IMR-90 (cell line): ENCODE data around the gene ASB5. TPM values are rescaled to one million over a fixed set of nuclear protein-coding genes. Genes with fewer than 3 reads are reported as not detected.

Source experiments
- ATAC-seq: fragments of 200-7000 bp; cut with Tn5 transposase; 2 replicates; pipeline ENCODE4 v1.9.1; 2020; ENCODE audit warnings: low read depth, mild to moderate bottlenecking, moderate library complexity
- BruUV-seq: library from RNA; stranded (reverse); fragments of 400-500 nt; replicated peaks from 2 replicates; lab custom pipeline; 2021; lab: Mats Ljungman, UMichigan
- CTCF ChIA-PET: fragments of 300-600 bp; formaldehyde crosslinking; extraction: SDS; loops from one replicate; lab custom pipeline; 2021; ENCODE audit warnings: antibody characterized with exemption; lab: Yijun Ruan, JAX
- POLR2A ChIA-PET: fragments of 300-600 bp; sonication (Branson Sonifier 250); formaldehyde crosslinking; loops from one replicate; lab custom pipeline; 2022; ENCODE audit warnings: antibody characterized with exemption; ENCODE audit not compliant: unreplicated experiment; lab: Charles Lee
- DNase-seq: peaks from one replicate; pipeline ENCODE4 v3.0.0; 2013
- H2AFZ ChIP-seq: replicated peaks from 2 replicates; pipeline ENCODE3; 2013; ENCODE audit warnings: low read length, mild to moderate bottlenecking; ENCODE audit not compliant: poor library complexity
- H2AK5ac ChIP-seq: 2 replicates; pipeline ENCODE4 v1.6.1; 2013; ENCODE audit warnings: low read depth, low read length, inconsistent platforms
- H2AK9ac ChIP-seq: replicated peaks from 2 replicates; pipeline ENCODE3; 2013; ENCODE audit warnings: mild to moderate bottlenecking, low read depth, low read length, moderate library complexity; ENCODE audit not compliant: poor library complexity
- H2BK120ac ChIP-seq: 2 replicates; pipeline ENCODE4 v1.6.1; 2013; ENCODE audit warnings: low read depth, low read length, inconsistent platforms
- H2BK15ac ChIP-seq: 3 replicates; pipeline ENCODE4 v1.6.1; 2013; ENCODE audit warnings: low read depth, low read length, inconsistent platforms
- H2BK20ac ChIP-seq: 2 replicates; pipeline ENCODE4 v1.6.1; 2013; ENCODE audit warnings: low read depth, mild to moderate bottlenecking, inconsistent platforms, low read length, moderate library complexity
- H2BK5ac ChIP-seq: 2 replicates; pipeline ENCODE4 v1.6.1; 2013; ENCODE audit warnings: mild to moderate bottlenecking, low read depth, low read length, inconsistent platforms; ENCODE audit not compliant: poor library complexity, severe bottlenecking
- H3K14ac ChIP-seq: replicated peaks from 2 replicates; pipeline ENCODE4 v1.6.1; 2013; ENCODE audit warnings: low read depth, low read length, inconsistent platforms
- H3K18ac ChIP-seq: 2 replicates; pipeline ENCODE4 v1.6.1; 2013; ENCODE audit warnings: low read depth, low read length, control low read depth
- H3K23ac ChIP-seq: 2 replicates; pipeline ENCODE4 v1.6.1; 2013; ENCODE audit warnings: low read depth, low read length, inconsistent platforms
- H3K27ac ChIP-seq: 2 replicates; pipeline ENCODE4 v1.5.1; 2013; ENCODE audit warnings: mild to moderate bottlenecking, control low read depth, low read length; ENCODE audit not compliant: insufficient read depth
- H3K27me3 ChIP-seq: 2 replicates; pipeline ENCODE4 v1.6.1; 2013; ENCODE audit warnings: low read length; ENCODE audit not compliant: control insufficient read depth, insufficient read depth
- H3K36me3 ChIP-seq: 2 replicates; pipeline ENCODE4 v1.6.1; 2013; ENCODE audit warnings: low read length, mixed read lengths; ENCODE audit not compliant: control insufficient read depth, insufficient read depth
- H3K4ac ChIP-seq: 2 replicates; pipeline ENCODE4 v1.6.1; 2013; ENCODE audit warnings: low read depth, low read length, inconsistent platforms
- H3K4me1 ChIP-seq: 2 replicates; pipeline ENCODE4 v1.6.1; 2013; ENCODE audit warnings: low read length, mixed read lengths; ENCODE audit not compliant: control insufficient read depth, insufficient read depth
- H3K4me2 ChIP-seq: 2 replicates; pipeline ENCODE4 v1.6.1; 2013; ENCODE audit warnings: low read depth, mild to moderate bottlenecking, control low read depth, low read length, moderate library complexity
- H3K4me3 ChIP-seq: 2 replicates; pipeline ENCODE4 v1.5.1; 2013; ENCODE audit warnings: low read depth, mild to moderate bottlenecking, control low read depth, low read length, moderate library complexity; ENCODE audit not compliant: insufficient read depth
- H3K56ac ChIP-seq: 2 replicates; pipeline ENCODE4 v1.6.1; 2013; ENCODE audit warnings: low read length, inconsistent platforms; ENCODE audit not compliant: insufficient read depth; ENCODE audit errors: extremely low read depth
- H3K79me1 ChIP-seq, 2 experiments: 2 replicates each; pipeline ENCODE4 v1.6.1; 2013; ENCODE audit warnings: low read length in 2 of 2, inconsistent platforms in 1 of 2, low read depth in 1 of 2
- H3K9ac ChIP-seq: 2 replicates; pipeline ENCODE4 v1.6.1; 2013; ENCODE audit warnings: low read depth, low read length, control low read depth
- H3K9me1 ChIP-seq: 2 replicates; pipeline ENCODE4 v1.6.1; 2013; ENCODE audit warnings: low read length, inconsistent platforms; ENCODE audit not compliant: insufficient read depth
- H3K9me3 ChIP-seq: 2 replicates; pipeline ENCODE4 v1.6.1; 2013; ENCODE audit warnings: low read length; ENCODE audit not compliant: control insufficient read depth, insufficient read depth
- H4K20me1 ChIP-seq: 2 replicates; pipeline ENCODE4 v1.6.1; 2013; ENCODE audit warnings: low read length, inconsistent platforms; ENCODE audit not compliant: insufficient read depth
- H4K5ac ChIP-seq: 2 replicates; pipeline ENCODE4 v1.6.1; 2013; ENCODE audit warnings: mild to moderate bottlenecking, low read depth, low read length, control low read depth
- H4K8ac ChIP-seq, 2 experiments: 2 replicates each; pipeline ENCODE4 v1.6.1; 2013; ENCODE audit warnings: low read depth in 2 of 2, low read length in 2 of 2, control low read depth in 1 of 2, inconsistent platforms in 1 of 2
- H4K91ac ChIP-seq: 2 replicates; pipeline ENCODE4 v1.6.1; 2013; ENCODE audit warnings: low read depth, low read length, inconsistent platforms; ENCODE audit not compliant: insufficient read depth
- BHLHE40 ChIP-seq: fragments of 150-350 bp; IDR thresholded peaks from 2 replicates; pipeline ENCODE4 v1.6.1; 2016; ENCODE audit warnings: mild to moderate bottlenecking, low read depth, low read length
- CHD1 ChIP-seq: IDR thresholded peaks from 2 replicates; pipeline ENCODE4 v1.6.1; 2012; ENCODE audit warnings: low read depth, low read length, improper control_type of control experiment
- FOS ChIP-seq: fragments of 150-350 bp; IDR thresholded peaks from 2 replicates; pipeline ENCODE4 v1.6.1; 2016; ENCODE audit warnings: low read depth, low read length
- MAZ ChIP-seq: IDR thresholded peaks from 2 replicates; pipeline ENCODE4 v1.6.1; 2012; ENCODE audit warnings: low read depth, mild to moderate bottlenecking, low read length, improper control_type of control experiment, moderate library complexity, borderline replicate concordance
- NFE2L2 ChIP-seq: fragments of 150-350 bp; IDR thresholded peaks from 2 replicates; pipeline ENCODE4 v1.6.1; 2016; ENCODE audit warnings: low read depth, mild to moderate bottlenecking, low read length
- POLR2A ChIP-seq: IDR thresholded peaks from 2 replicates; pipeline ENCODE4 v1.6.1; 2012; ENCODE audit warnings: mild to moderate bottlenecking, low read depth, low read length
- RAD21 ChIP-seq: IDR thresholded peaks from 2 replicates; pipeline ENCODE4 v1.6.1; 2012; ENCODE audit warnings: low read length, improper control_type of control experiment
- RCOR1 ChIP-seq: IDR thresholded peaks from 2 replicates; pipeline ENCODE4 v1.6.1; 2012; ENCODE audit warnings: mild to moderate bottlenecking, low read length, improper control_type of control experiment; ENCODE audit not compliant: insufficient replicate concordance
- RFX5 ChIP-seq: IDR thresholded peaks from 2 replicates; pipeline ENCODE4 v1.8.0; 2012; ENCODE audit warnings: low read depth, mild to moderate bottlenecking, low read length, moderate library complexity
- WGBS, 2 experiments: methylation state at CpG; one replicate each; pipeline versions ENCODE4 v1.1.5 to v1.1.7; 2013; ENCODE audit warnings: missing lambda C conversion rate in 2 of 2; ENCODE audit not compliant: insufficient read length in 1 of 2; ENCODE audit errors: extremely low coverage in 2 of 2; 5-methylcytosine and 5-hydroxymethylcytosine counted together
- dilution Hi-C: fragments of 300-500 bp; cut with HindIII; formaldehyde crosslinking; loops from one replicate; pipeline ENCODE4 v1.14.3; 2018; ENCODE audit warnings: low sequenced_read_pairs; ENCODE audit not compliant: unreplicated experiment
- in situ Hi-C: fragments of 300-500 bp; cut with MboI; formaldehyde crosslinking; loops from 3 replicates; pipeline ENCODE4 v1.14.3; 2019; ENCODE audit warnings: low sequenced_read_pairs, inconsistent platforms, mixed read lengths
- intact Hi-C: fragments of 100-400 bp; cut with micrococcal nuclease; formaldehyde crosslinking; loops from 2 replicates; pipeline ENCODE4 v1.10.0; 2022
- polyA plus RNA-seq, 3 experiments: library from polyadenylated mRNA; depleted of rRNA; stranded (reverse); fragments of >200 nt; gene quantifications; 2 replicates each; pipeline ENCODE4 v1.2.3, GENCODE V29; 2012; ENCODE audit warnings: low replicate concordance in 1 of 3
- total RNA-seq: library from RNA; depleted of rRNA; stranded (reverse); fragments of >200 nt; gene quantifications from 2 replicates; pipeline ENCODE4 v1.2.3, GENCODE V29; 2012
- TF ChIP-seq, protein P1 (sequence below): conservative IDR thresholded peaks from 2 replicates; pipeline ENCODE4 v1.5.1; 2012; ENCODE audit warnings: mild to moderate bottlenecking, low read depth, low read length, improper control_type of control experiment

ASB5 gene
- total and polyA plus RNA-seq, 2 of the 4 experiments (the other 2 are of a cell fraction) = 0.18 to 0.21 TPM

DNA sequence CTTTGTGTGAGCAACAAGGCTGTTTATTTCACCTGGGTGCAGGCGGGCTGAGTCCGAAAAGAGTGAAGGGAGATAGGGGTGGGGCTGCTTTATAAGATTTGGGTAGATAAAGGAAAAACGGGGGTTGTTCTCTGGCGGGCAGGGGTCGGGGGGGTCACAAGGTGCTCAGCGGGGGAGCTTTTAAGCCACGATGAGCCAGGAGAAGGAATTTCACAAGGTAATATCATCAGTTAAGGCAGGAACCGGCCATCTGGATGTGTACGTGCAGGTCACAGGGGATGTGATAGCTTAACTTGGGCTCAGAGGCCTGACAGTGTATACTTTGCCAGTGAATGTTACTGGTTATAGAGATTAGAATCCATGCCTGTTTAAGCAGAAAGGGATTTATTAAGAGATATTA lies 31.0 kb upstream of the ASB5 start:
- dilution Hi-C loops (no loop called here), in situ Hi-C loops (no loop called here), intact Hi-C loops (no loop called here)
- no peaks in the 10 kb centered on the region for H3K27me3 ChIP-seq
- H3K9me1 ChIP-seq = peaks cover 3% of the 10 kb centered on the region; the same call in 1 of the 2 replicates
- 0 out of 2 replicates have a peak overlapping the region, but pooled peaks have one; percentile 54 for H2AK5ac ChIP-seq
- 0 out of 3 replicates have a peak overlapping the region, but pooled peaks have one; percentile 2 for H2BK15ac ChIP-seq
- ChIA-PET POLR2A (no interaction called here), CTCF (no interaction called here)
- ATAC-seq (no peak), DNase-seq (no peak)
- H4K8ac ChIP-seq = no peak overlapping the region
- no peak overlapping the region for H2BK20ac ChIP-seq
- H4K91ac ChIP-seq = no peak overlapping the region
- no peaks in the 10 kb centered on the region for H4K20me1 ChIP-seq
- H3K56ac ChIP-seq = no peak overlapping the region
- TF ChIP-seq RAD21 (no peak), MAZ (no peak), BHLHE40 (no peak), RCOR1 (no peak), RFX5 (no peak), POLR2A (no peak), CHD1 (no peak), FOS (no peak), NFE2L2 (no peak)
- TF ChIP-seq, protein P1, sequence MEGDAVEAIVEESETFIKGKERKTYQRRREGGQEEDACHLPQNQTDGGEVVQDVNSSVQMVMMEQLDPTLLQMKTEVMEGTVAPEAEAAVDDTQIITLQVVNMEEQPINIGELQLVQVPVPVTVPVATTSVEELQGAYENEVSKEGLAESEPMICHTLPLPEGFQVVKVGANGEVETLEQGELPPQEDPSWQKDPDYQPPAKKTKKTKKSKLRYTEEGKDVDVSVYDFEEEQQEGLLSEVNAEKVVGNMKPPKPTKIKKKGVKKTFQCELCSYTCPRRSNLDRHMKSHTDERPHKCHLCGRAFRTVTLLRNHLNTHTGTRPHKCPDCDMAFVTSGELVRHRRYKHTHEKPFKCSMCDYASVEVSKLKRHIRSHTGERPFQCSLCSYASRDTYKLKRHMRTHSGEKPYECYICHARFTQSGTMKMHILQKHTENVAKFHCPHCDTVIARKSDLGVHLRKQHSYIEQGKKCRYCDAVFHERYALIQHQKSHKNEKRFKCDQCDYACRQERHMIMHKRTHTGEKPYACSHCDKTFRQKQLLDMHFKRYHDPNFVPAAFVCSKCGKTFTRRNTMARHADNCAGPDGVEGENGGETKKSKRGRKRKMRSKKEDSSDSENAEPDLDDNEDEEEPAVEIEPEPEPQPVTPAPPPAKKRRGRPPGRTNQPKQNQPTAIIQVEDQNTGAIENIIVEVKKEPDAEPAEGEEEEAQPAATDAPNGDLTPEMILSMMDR = no peak
- H3K14ac ChIP-seq = no peak overlapping the region
- no peak overlapping the region for H3K4ac ChIP-seq
- no peaks in the 10 kb centered on the region for H3K9me3 ChIP-seq
- no peak overlapping the region for H3K4me3 ChIP-seq
- H3K36me3 ChIP-seq = no peaks in the 10 kb centered on the region
- no peak overlapping the region for H2BK5ac ChIP-seq
- no peak overlapping the region for H3K23ac ChIP-seq
- no TSS peak for BruUV-seq
- no peak overlapping the region for H2AK9ac ChIP-seq
- H3K4me1 ChIP-seq = peaks cover 5% of the 10 kb centered on the region
- H3K9ac ChIP-seq = no peak overlapping the region
- no peak overlapping the region for H3K27ac ChIP-seq
- 0 out of 2 replicates have a peak overlapping the region, but pooled peaks have one; percentile 21 for H3K18ac ChIP-seq
- no peaks in the 10 kb centered on the region for H3K79me1 ChIP-seq
- H3K4me2 ChIP-seq = no peak overlapping the region
- no peak overlapping the region for H4K5ac ChIP-seq
- WGBS, 2 experiments = 100% methylated on average over 1 of the region's 9 CpGs; no CpG with 5 or more reads in 1 of the 2 experiments
- peak overlapping the region; percentile 66; the same call in 1 of the 2 replicates for H2BK120ac ChIP-seq
- no peak overlapping the region for H2AFZ ChIP-seq
